AG09319 (cell line): ENCODE results near the gene SLIT3.

Experiments
- DNase-seq: peaks from one replicate; pipeline ENCODE4 v3.0.0-alpha.2; 2010; ENCODE audit warnings: low read depth; ENCODE audit errors: extremely low read depth
- TF ChIP-seq, protein P1 (sequence below): IDR thresholded peaks from 2 replicates; pipeline ENCODE4 v1.5.1; 2011; ENCODE audit warnings: low read depth, mild to moderate bottlenecking, inconsistent platforms, low read length, moderate library complexity

The SLIT3 gene

GRCh38 chr5:168836603-168837231 lies 464.2 kb downstream of the SLIT3 start:
- DNase-seq, result no peak
- TF ChIP-seq, protein P1, sequence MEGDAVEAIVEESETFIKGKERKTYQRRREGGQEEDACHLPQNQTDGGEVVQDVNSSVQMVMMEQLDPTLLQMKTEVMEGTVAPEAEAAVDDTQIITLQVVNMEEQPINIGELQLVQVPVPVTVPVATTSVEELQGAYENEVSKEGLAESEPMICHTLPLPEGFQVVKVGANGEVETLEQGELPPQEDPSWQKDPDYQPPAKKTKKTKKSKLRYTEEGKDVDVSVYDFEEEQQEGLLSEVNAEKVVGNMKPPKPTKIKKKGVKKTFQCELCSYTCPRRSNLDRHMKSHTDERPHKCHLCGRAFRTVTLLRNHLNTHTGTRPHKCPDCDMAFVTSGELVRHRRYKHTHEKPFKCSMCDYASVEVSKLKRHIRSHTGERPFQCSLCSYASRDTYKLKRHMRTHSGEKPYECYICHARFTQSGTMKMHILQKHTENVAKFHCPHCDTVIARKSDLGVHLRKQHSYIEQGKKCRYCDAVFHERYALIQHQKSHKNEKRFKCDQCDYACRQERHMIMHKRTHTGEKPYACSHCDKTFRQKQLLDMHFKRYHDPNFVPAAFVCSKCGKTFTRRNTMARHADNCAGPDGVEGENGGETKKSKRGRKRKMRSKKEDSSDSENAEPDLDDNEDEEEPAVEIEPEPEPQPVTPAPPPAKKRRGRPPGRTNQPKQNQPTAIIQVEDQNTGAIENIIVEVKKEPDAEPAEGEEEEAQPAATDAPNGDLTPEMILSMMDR, result no peak

DNA sequence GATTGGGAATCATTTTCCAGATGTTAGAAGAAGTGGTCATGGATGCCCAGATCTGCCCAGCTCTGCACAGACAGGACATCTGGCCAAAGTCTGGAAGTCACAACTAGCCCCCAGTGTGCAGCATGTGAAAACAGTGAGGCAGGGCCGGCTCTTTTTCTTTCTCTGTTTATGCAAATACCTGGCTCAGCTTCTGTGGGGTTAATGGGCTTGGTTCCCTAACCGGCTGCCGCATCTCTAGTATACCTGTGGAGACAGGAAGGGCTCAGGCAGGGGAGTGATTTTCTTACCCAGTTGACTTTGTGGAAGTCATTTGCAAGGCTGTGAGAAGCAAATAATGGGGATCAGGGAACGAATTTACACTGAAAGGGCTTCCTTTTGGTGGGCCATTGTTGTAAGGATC lies 467.0 kb downstream of the SLIT3 start:
- TF ChIP-seq, protein P1, result no peak
- no peak for DNase-seq

DNA sequence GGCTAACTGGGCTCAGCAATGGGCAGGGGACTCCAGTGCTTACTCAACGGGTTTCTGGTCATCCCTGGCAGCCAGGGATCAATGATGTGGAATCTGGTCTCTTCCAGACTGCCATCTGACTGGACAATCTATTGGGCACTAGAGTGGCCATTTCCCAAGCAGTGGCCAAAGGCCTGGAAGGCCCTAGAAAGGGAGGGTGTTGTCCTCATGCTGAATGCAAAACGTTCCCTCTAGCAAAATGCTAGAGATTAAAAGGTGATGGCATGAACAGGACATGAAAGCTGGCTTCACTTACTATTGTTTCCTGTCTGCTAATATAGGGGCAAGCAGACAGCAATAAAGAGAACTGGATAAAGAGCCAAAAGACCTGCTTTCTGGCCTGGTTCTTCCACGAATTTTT lies 467.6 kb downstream of the SLIT3 start:
- TF ChIP-seq, protein P1, result no peak

DNA sequence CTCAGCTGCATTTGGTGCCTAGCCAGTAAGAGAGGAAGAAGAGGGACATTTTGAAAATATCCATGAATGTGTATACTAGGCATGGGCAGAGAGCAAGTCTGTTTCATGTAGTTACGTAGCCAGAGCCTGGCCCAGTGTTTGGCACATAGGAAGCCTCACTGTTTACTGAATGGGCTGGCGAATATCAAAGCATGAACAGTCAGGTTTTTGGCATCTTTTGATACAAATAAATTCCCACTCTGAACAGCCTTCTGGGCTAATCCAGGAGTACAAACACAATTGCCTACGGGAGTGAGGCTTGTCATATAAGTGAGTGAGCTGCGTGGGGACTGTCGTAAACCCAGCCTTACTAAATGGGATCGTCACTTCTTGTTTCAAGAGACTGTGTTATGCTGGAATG lies 468.6 kb downstream of the SLIT3 start:
- DNase-seq, result no peak
- TF ChIP-seq, protein P1, result no peak

More for the DNA sequence above, 467.6 kb downstream of the SLIT3 start:
- no peak for DNase-seq

DNA sequence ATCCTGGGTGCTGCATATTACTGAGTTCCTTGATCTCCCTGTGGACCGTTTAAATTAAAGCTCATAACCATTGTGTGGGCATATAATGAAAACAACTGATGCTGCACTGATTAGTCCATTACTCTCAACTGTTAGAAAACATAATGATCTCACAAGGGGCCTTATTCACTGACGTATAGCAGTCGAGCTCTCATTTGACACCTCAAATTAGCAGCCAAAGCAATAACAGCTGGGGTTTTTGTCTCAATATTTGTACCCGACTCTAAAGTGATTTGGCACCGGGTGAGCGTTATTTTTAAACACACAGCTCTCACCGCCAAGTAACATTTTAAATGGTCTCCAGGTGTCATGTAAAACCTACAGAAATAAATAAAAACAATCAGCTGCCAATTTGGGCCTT lies 469.6 kb downstream of the SLIT3 start:
- no peak for DNase-seq
- TF ChIP-seq, protein P1, result no peak

- DNase-seq, result no peak
- TF ChIP-seq, protein P1, result no peak
Measured at GRCh38 chr5:168830833-168831232, 470.1 kb downstream of the SLIT3 start.

DNA sequence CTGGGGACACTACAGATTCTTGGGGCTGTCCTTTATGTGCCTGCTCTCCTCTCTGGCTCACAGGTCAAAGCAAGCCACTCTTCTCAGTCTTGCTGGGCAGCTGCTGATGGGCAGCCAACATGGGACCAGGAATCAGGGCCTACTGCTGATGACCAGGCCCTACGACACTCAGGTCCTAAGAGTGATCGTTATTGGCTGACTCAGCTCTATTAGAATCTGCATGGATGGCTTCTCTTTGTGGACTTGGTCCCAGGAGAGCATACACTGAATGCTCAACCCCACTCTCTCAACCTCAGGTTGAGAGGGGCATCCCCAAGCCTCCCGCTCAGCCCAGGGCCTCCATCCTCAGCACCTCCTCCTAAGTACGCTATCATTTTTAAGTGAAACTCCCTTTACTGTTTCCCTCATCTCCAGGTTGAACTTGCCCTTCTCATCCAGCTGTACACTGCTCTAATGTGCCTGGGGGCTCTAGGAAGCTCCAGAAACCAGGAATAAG lies 471.0 kb downstream of the SLIT3 start:
- TF ChIP-seq, protein P1, result no peak
- DNase-seq, result no peak
